Epithelial cell of proximal tubule (primary cell): ENCODE data around the gene ADCY5. TPM values are rescaled to one million over a fixed set of nuclear protein-coding genes. Genes with fewer than 3 reads are reported as not detected.

Experiments
- DNase-seq: peaks from one replicate; pipeline ENCODE4 v3.0.0-alpha.2; 2011; ENCODE audit warnings: low read depth
- H3K4me3 ChIP-seq: 2 replicates; pipeline ENCODE4 v1.5.1; 2011; ENCODE audit warnings: low read depth, mild to moderate bottlenecking, low read length
- CTCF ChIP-seq: conservative IDR thresholded peaks from 2 replicates; pipeline ENCODE4 v1.5.1; 2012; ENCODE audit warnings: low read depth, mild to moderate bottlenecking, low read length
- total RNA-seq: library from RNA; depleted of rRNA; stranded (reverse); fragments of >200 nt; gene quantifications from 2 replicates; pipeline ENCODE4 v1.2.3, GENCODE V29; 2015

ADCY5 gene
- total RNA-seq, 1 donor from 2014 or later, result 2.7 TPM

- TF ChIP-seq CTCF, result no peak
- no peak for DNase-seq
- H3K4me3 ChIP-seq, result no peak overlapping the region
Measured at GRCh38 chr3:123281406-123281805, 167.5 kb downstream of the ADCY5 start.

- no peak overlapping the region for H3K4me3 ChIP-seq
- TF ChIP-seq CTCF, result no peak
- no peak for DNase-seq
Measured at GRCh38 chr3:123279121-123279520, 169.8 kb downstream of the ADCY5 start.

- no peak overlapping the region for H3K4me3 ChIP-seq
- TF ChIP-seq CTCF, result no peak
Measured at GRCh38 chr3:123278446-123278845, 170.4 kb downstream of the ADCY5 start.

DNA sequence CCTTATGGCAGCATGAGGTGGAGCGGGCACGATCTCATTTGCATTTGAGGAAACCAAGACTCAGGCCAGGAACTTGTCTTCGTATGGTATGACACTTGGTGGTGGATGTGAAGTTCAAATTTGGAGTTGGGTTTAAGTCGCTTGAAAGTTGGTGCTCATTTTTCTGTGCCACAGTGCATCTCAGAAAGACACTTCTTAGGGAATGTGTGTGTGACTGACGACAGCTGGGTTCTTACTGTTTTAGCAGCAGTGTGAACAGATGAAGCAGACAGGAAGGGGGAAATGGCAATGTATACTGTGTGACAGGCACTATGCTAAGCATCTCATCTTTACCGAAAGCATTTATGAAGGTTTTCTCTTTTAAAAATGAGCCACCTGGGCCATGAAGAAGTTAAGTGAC lies 171.8 kb downstream of the ADCY5 start:
- DNase-seq, result no peak
- H3K4me3 ChIP-seq, result no peak overlapping the region
- TF ChIP-seq CTCF, result no peak

More at GRCh38 chr3:123278446-123278845, 170.4 kb downstream of the ADCY5 start:
- DNase-seq, result no peak

GRCh38 chr3:123276346-123277006 lies 172.4 kb downstream of the ADCY5 start:
- no peak for TF ChIP-seq CTCF
- no peak overlapping the region for H3K4me3 ChIP-seq
- no peak for DNase-seq

GRCh38 chr3:123275691-123276090 lies 173.2 kb downstream of the ADCY5 start:
- DNase-seq, result no peak
- no peak overlapping the region for H3K4me3 ChIP-seq
- no peak for TF ChIP-seq CTCF

DNA sequence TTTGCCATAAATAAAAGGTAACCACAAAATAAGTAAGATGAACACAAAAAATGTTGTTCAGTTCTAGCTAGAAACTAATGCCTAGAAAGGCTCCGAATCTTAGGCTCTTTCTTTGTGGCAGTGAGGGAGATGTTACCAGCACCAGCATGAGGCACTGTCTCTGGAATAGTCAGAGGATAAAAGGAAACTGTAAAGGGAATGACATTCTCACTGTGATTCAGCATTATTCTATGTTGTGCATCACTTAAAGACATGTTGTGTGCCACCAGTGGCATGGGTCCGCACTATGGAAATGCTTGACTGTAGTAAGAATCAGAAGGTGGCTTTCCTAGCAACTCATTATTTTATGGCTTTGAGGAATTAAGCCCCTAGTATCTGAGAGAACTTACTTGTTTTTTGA lies 176.3 kb downstream of the ADCY5 start:
- no peak for DNase-seq
- H3K4me3 ChIP-seq, result no peak overlapping the region
- no peak for TF ChIP-seq CTCF
